CD4-positive, alpha-beta T cell treated with Interleukin-12 subunit alpha and Interleukin-12 subunit beta, for 1 hour (primary cell): ENCODE results near the gene PHF5A.

Source experiments
- DNase-seq: peaks from one replicate; pipeline ENCODE4 v3.0.0-alpha.2; 2020

PHF5A gene

GRCh38 chr22:41468381-41469217, at the start of gene PHF5A, which contains the start of gene ACO2:
TSS of gene PHF5A (minus strand) at chr22:41468692. CDS start at chr22:41468653, 39 bp downstream.
TSS of gene ACO2 (plus strand) at chr22:41469117. CDS start at chr22:41469147, 30 bp downstream.
- DNase-seq, result peak; percentile 98

- DNase-seq, result no peak
Measured at GRCh38 chr22:41518048-41518347, 49.5 kb upstream of the PHF5A start.

- peak; percentile 38 for DNase-seq
Measured at GRCh38 chr22:41517172-41518047, 48.9 kb upstream of the PHF5A start.

GRCh38 chr22:41516462-41516861, 48.0 kb upstream of the PHF5A start:
- DNase-seq, result no peak

GRCh38 chr22:41513391-41513790, 44.9 kb upstream of the PHF5A start:
- DNase-seq, result no peak

- no peak for DNase-seq
Measured at GRCh38 chr22:41512421-41513194, 44.1 kb upstream of the PHF5A start.

- no peak for DNase-seq
Measured at GRCh38 chr22:41511521-41511968, 43.1 kb upstream of the PHF5A start.

- no peak for DNase-seq
Measured at GRCh38 chr22:41508770-41509170, 40.3 kb upstream of the PHF5A start.

- DNase-seq, result no peak
Measured at GRCh38 chr22:41507330-41508063, 39.0 kb upstream of the PHF5A start.

- no peak for DNase-seq
Measured at GRCh38 chr22:41505511-41506220, 37.2 kb upstream of the PHF5A start.

- no peak for DNase-seq
Measured at GRCh38 chr22:41504816-41505215, 36.3 kb upstream of the PHF5A start.

GRCh38 chr22:41504397-41504796, 35.9 kb upstream of the PHF5A start:
- DNase-seq, result no peak

- peak; percentile 26 for DNase-seq
Measured at GRCh38 chr22:41501209-41501608, 32.7 kb upstream of the PHF5A start.

- DNase-seq, result no peak
Measured at GRCh38 chr22:41500303-41500702, 31.8 kb upstream of the PHF5A start.

- DNase-seq, result no peak
Measured at GRCh38 chr22:41499624-41500280, 31.3 kb upstream of the PHF5A start.

GRCh38 chr22:41498303-41498835, 29.9 kb upstream of the PHF5A start:
- no peak for DNase-seq

- DNase-seq, result no peak
Measured at GRCh38 chr22:41491374-41492100, 23.0 kb upstream of the PHF5A start.

GRCh38 chr22:41488596-41489385, 20.3 kb upstream of the PHF5A start:
- no peak for DNase-seq

GRCh38 chr22:41488076-41488475, 19.6 kb upstream of the PHF5A start:
- no peak for DNase-seq
